ENCODE data around the gene CYP8B1. TPM values are rescaled to one million over a fixed set of nuclear protein-coding genes. Genes with fewer than 3 reads are reported as not detected.
"Not testable (repeated sequence)": the region's sequence is repeated elsewhere in the genome, so short reads cannot be mapped to it uniquely, and the experiment has no call there.

The CYP8B1 gene
- total RNA-seq, 1 experiment from 2014 or later, result not detected

GRCh38 chr3:42887084-42887483, 11.4 kb upstream of the CYP8B1 start:
- no peaks in the 10 kb centered on the region; the same call in 1 of the 2 replicates for H3F3A ChIP-seq (ENCODE audit: insufficient read depth, low read depth)
- no peak overlapping the region for H2AFZ ChIP-seq
- H3K27me3 ChIP-seq (ENCODE audit: insufficient read depth, low read depth), result no peaks in the 10 kb centered on the region
- no peaks in the 10 kb centered on the region for H3K4me1 ChIP-seq (replicated peaks; ENCODE audit: insufficient read depth)
- no peaks in the 10 kb centered on the region for H3K79me2 ChIP-seq (ENCODE audit: low read depth)
- no peaks in the 10 kb centered on the region for H3K9me2 ChIP-seq (ENCODE audit: insufficient read depth)
- H3K4me3 ChIP-seq, result no peak overlapping the region
- DNase-seq, result no peak
- H3K36me3 ChIP-seq (ENCODE audit: low read depth), result no peaks in the 10 kb centered on the region
- POLR2A ChIA-PET (ENCODE audit: unreplicated experiment), result no interaction called here
- H3K9me3 ChIP-seq (ENCODE audit: insufficient read depth, low read depth), result no peaks in the 10 kb centered on the region
- CTCF ChIA-PET, result no interaction called here
- TF ChIP-seq, protein P1, sequence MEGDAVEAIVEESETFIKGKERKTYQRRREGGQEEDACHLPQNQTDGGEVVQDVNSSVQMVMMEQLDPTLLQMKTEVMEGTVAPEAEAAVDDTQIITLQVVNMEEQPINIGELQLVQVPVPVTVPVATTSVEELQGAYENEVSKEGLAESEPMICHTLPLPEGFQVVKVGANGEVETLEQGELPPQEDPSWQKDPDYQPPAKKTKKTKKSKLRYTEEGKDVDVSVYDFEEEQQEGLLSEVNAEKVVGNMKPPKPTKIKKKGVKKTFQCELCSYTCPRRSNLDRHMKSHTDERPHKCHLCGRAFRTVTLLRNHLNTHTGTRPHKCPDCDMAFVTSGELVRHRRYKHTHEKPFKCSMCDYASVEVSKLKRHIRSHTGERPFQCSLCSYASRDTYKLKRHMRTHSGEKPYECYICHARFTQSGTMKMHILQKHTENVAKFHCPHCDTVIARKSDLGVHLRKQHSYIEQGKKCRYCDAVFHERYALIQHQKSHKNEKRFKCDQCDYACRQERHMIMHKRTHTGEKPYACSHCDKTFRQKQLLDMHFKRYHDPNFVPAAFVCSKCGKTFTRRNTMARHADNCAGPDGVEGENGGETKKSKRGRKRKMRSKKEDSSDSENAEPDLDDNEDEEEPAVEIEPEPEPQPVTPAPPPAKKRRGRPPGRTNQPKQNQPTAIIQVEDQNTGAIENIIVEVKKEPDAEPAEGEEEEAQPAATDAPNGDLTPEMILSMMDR (conservative IDR thresholded peaks at IDR 0.05), result no peak
- no peak for TF ChIP-seq EZH2 (IDR thresholded peaks at IDR 0.05; ENCODE audit: low read depth)
- no peaks in the 10 kb centered on the region for H4K20me1 ChIP-seq (ENCODE audit: insufficient read depth)
- no peak overlapping the region for H3K27ac ChIP-seq
- no peak overlapping the region for H3K4me2 ChIP-seq
- no TSS peak for BruUV-seq (replicated peaks)
- intact Hi-C loops (cut with micrococcal nuclease; ENCODE audit: unreplicated experiment), result no loop called here

GRCh38 chr3:42886294-42886822, 10.7 kb upstream of the CYP8B1 start:
- BruUV-seq (replicated peaks), result no TSS peak
- CTCF ChIA-PET, result no interaction called here
- H3K4me1 ChIP-seq (replicated peaks; ENCODE audit: insufficient read depth), result peaks cover under 1% of the 10 kb centered on the region; the same call in 1 of the 2 replicates
- H3K36me3 ChIP-seq (ENCODE audit: low read depth), result no peaks in the 10 kb centered on the region
- H3K27me3 ChIP-seq (ENCODE audit: insufficient read depth, low read depth), result no peaks in the 10 kb centered on the region
- peak in 1 of 2 experiments; percentile 45 for DNase-seq
- TF ChIP-seq EZH2 (IDR thresholded peaks at IDR 0.05; ENCODE audit: low read depth), result no peak
- TF ChIP-seq, protein P1 (conservative IDR thresholded peaks at IDR 0.05), result no peak
- no peaks in the 10 kb centered on the region for H4K20me1 ChIP-seq (ENCODE audit: insufficient read depth)
- no peaks in the 10 kb centered on the region for H3K79me2 ChIP-seq (ENCODE audit: low read depth)
- no peaks in the 10 kb centered on the region for H3K9me2 ChIP-seq (ENCODE audit: insufficient read depth)
- H3K27ac ChIP-seq, result no peak overlapping the region
- H3K4me3 ChIP-seq, result no peak overlapping the region
- intact Hi-C loops (cut with micrococcal nuclease; ENCODE audit: unreplicated experiment), result no loop called here
- H3K9me3 ChIP-seq (ENCODE audit: insufficient read depth, low read depth), result no peaks in the 10 kb centered on the region
- no peak overlapping the region for H2AFZ ChIP-seq
- POLR2A ChIA-PET (ENCODE audit: unreplicated experiment), result no interaction called here
- no peak overlapping the region for H3K4me2 ChIP-seq
- no peaks in the 10 kb centered on the region; the same call in 1 of the 2 replicates for H3F3A ChIP-seq (ENCODE audit: insufficient read depth, low read depth)

GRCh38 chr3:42884324-42884723, 8.6 kb upstream of the CYP8B1 start:
- POLR2A ChIA-PET (ENCODE audit: unreplicated experiment), result no interaction called here
- intact Hi-C loops (cut with micrococcal nuclease; ENCODE audit: unreplicated experiment), result loop anchor here (5.0 kb wide), 2 partner anchors 52 to 652 kb away; no protein-coding TSS in a partner anchor

GRCh38 chr3:42883251-42883930, 7.7 kb upstream of the CYP8B1 start:
- H3K4me1 ChIP-seq (replicated peaks; ENCODE audit: insufficient read depth); POLR2A ChIA-PET (ENCODE audit: unreplicated experiment); H4K20me1 ChIP-seq (ENCODE audit: insufficient read depth); H3K4me2 ChIP-seq; H3K27ac ChIP-seq; H3K27me3 ChIP-seq (ENCODE audit: insufficient read depth, low read depth); DNase-seq; BruUV-seq (replicated peaks); H3K4me3 ChIP-seq; H3F3A ChIP-seq (ENCODE audit: insufficient read depth, low read depth); H3K9me2 ChIP-seq (ENCODE audit: insufficient read depth); H3K36me3 ChIP-seq (ENCODE audit: low read depth); H2AFZ ChIP-seq; CTCF ChIA-PET; H3K79me2 ChIP-seq (ENCODE audit: low read depth); H3K9me3 ChIP-seq (ENCODE audit: insufficient read depth, low read depth): not testable (repeated sequence)
- intact Hi-C loops (cut with micrococcal nuclease; ENCODE audit: unreplicated experiment), result loop anchor here (5.0 kb wide), 2 partner anchors 51 to 651 kb away; no protein-coding TSS in a partner anchor

More at GRCh38 chr3:42884324-42884723, 8.6 kb upstream of the CYP8B1 start:
- Histone ChIP-seq H3K9me2 (ENCODE audit: insufficient read depth) (no peaks in the 10 kb centered on the region), H3K4me2 (no peak overlapping the region), H3K27me3 (ENCODE audit: insufficient read depth, low read depth) (no peaks in the 10 kb centered on the region), H3K4me1 (replicated peaks; ENCODE audit: insufficient read depth) (peaks cover 4% of the 10 kb centered on the region; the same call in 1 of the 2 replicates), H2AFZ (no peak overlapping the region), H3K36me3 (ENCODE audit: low read depth) (no peaks in the 10 kb centered on the region), H4K20me1 (ENCODE audit: insufficient read depth) (no peaks in the 10 kb centered on the region), H3K27ac (no peak overlapping the region), H3K79me2 (ENCODE audit: low read depth) (no peaks in the 10 kb centered on the region), H3K4me3 (no peak overlapping the region), H3F3A (ENCODE audit: insufficient read depth, low read depth) (no peaks in the 10 kb centered on the region; the same call in 1 of the 2 replicates), H3K9me3 (ENCODE audit: insufficient read depth, low read depth) (no peaks in the 10 kb centered on the region)
- no TSS peak for BruUV-seq (replicated peaks)
- CTCF ChIA-PET, result no interaction called here
- peak in 1 of 2 experiments; percentile 69 for DNase-seq
- TF ChIP-seq, protein P1 (conservative IDR thresholded peaks at IDR 0.05), result no peak
- no peak for TF ChIP-seq EZH2 (IDR thresholded peaks at IDR 0.05; ENCODE audit: low read depth)

Data from PC-9 (cell line).